SK-N-SH treated with all-trans-retinoic acid at 6 μM for 48 hours (cell line): ENCODE data around the gene GNA14.
"Not testable (repeated sequence)": the region's sequence is repeated elsewhere in the genome, so short reads cannot be mapped to it uniquely, and the experiment has no call there.

Experiments
- ARNTL ChIP-seq: fragments of 450-650 bp; formaldehyde crosslinking; IDR thresholded peaks from 2 replicates; pipeline ENCODE4 v1.5.0; 2020; ENCODE audit warnings: low read depth, mild to moderate bottlenecking, moderate library complexity, borderline replicate concordance
- BACH2 ChIP-seq: fragments of 250-450 bp; sonication (Bioruptor Pico); IDR thresholded peaks from 2 replicates; pipeline ENCODE4 v1.9.0; 2021; ENCODE audit warnings: mild to moderate bottlenecking, borderline replicate concordance
- ESRRG ChIP-seq: fragments of 250-450 bp; sonication (Bioruptor Pico); IDR thresholded peaks from 2 replicates; pipeline ENCODE4 v1.6.1; 2021; ENCODE audit warnings: mild to moderate bottlenecking
- GLIS3 ChIP-seq: fragments of 250-450 bp; sonication (Bioruptor Pico); IDR thresholded peaks from 2 replicates; pipeline ENCODE4 v1.5.0; 2020; ENCODE audit warnings: mild to moderate bottlenecking, moderate library complexity
- RARB ChIP-seq: fragments of 250-450 bp; sonication (Bioruptor Pico); IDR thresholded peaks from 2 replicates; pipeline ENCODE4 v1.8.0; 2021; ENCODE audit warnings: mild to moderate bottlenecking, moderate library complexity
- TCF4 ChIP-seq: fragments of 250-450 bp; sonication (Bioruptor Pico); IDR thresholded peaks from 2 replicates; pipeline ENCODE4 v1.8.0; 2021; ENCODE audit warnings: mild to moderate bottlenecking, moderate library complexity, borderline replicate concordance
- TOX ChIP-seq: fragments of 250-450 bp; sonication (Bioruptor Pico); IDR thresholded peaks from 2 replicates; pipeline ENCODE4 v1.8.0; 2021; ENCODE audit warnings: mild to moderate bottlenecking, moderate library complexity, borderline replicate concordance
- TF ChIP-seq, protein P1 (sequence below): fragments of 250-450 bp; sonication (Bioruptor Pico); IDR thresholded peaks from 2 replicates; pipeline ENCODE4 v1.5.1; 2020; ENCODE audit warnings: low read depth, mild to moderate bottlenecking, moderate library complexity
- TF ChIP-seq, protein P2 (sequence below): fragments of 250-450 bp; sonication (Bioruptor Pico); IDR thresholded peaks from 2 replicates; pipeline ENCODE4 v1.8.0; 2020; ENCODE audit warnings: mild to moderate bottlenecking, moderate library complexity, borderline replicate concordance

DNA sequence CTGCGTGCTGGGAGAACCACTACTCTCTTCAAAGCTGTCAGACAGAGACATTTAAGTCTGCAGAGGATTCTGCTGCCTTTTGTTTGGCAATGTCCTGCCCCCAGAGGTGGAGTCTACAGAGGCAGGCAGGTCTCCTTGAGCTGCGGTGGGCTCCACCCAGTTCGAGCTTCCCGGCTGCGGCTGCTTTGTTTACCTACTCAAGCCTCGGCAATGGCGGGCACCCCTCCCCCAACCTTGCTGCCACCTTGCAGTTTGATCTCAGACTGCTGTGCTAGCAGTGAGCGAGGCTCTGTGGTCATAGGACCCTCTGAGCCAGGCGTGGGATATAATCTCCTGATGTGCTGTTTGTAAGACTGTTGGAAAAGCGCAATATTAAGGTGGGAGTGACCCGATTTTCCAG, 39.6 kb upstream of the GNA14 start:
- not testable (repeated sequence) for TF ChIP-seq TCF4 (CRISPR knock-in tag); ESRRG (CRISPR knock-in tag); BACH2; RARB (CRISPR knock-in tag); GLIS3 (CRISPR knock-in tag); ARNTL (CRISPR knock-in tag); TOX
- TF ChIP-seq, protein P1, sequence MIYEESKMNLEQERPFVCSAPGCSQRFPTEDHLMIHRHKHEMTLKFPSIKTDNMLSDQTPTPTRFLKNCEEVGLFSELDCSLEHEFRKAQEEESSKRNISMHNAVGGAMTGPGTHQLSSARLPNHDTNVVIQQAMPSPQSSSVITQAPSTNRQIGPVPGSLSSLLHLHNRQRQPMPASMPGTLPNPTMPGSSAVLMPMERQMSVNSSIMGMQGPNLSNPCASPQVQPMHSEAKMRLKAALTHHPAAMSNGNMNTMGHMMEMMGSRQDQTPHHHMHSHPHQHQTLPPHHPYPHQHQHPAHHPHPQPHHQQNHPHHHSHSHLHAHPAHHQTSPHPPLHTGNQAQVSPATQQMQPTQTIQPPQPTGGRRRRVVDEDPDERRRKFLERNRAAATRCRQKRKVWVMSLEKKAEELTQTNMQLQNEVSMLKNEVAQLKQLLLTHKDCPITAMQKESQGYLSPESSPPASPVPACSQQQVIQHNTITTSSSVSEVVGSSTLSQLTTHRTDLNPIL (CRISPR knock-in tag) = not testable (repeated sequence)
- TF ChIP-seq, protein P2, sequence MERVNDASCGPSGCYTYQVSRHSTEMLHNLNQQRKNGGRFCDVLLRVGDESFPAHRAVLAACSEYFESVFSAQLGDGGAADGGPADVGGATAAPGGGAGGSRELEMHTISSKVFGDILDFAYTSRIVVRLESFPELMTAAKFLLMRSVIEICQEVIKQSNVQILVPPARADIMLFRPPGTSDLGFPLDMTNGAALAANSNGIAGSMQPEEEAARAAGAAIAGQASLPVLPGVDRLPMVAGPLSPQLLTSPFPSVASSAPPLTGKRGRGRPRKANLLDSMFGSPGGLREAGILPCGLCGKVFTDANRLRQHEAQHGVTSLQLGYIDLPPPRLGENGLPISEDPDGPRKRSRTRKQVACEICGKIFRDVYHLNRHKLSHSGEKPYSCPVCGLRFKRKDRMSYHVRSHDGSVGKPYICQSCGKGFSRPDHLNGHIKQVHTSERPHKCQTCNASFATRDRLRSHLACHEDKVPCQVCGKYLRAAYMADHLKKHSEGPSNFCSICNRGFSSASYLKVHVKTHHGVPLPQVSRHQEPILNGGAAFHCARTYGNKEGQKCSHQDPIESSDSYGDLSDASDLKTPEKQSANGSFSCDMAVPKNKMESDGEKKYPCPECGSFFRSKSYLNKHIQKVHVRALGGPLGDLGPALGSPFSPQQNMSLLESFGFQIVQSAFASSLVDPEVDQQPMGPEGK (CRISPR knock-in tag) = not testable (repeated sequence)
